ENCODE data around the gene LRP1B.

The LRP1B gene

DNA sequence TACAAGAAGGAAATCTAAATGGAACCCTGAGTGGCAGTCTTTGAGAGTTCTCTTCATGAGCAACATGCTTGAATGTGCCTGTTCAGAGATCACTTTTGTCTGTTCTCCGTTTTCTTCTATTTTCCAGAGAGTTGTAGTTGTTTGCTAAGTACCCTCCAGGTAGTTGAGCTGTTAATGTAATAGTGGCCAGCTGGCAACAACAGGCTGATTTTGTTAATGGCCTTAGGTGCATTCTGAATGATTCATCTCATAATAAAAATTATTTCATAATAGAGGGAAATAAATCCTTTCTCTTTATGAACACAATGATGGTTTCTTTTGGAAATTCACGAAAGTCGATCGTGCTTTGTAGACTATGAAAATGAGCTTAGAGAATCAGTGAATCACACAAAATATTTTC lies 136.8 kb downstream of the LRP1B start:
- no peak overlapping the region for H3K4me3 ChIP-seq (ENCODE audit: low read depth, low read length)
- DNase-seq (ENCODE audit: low read depth): no peak
- TF ChIP-seq, protein P1, sequence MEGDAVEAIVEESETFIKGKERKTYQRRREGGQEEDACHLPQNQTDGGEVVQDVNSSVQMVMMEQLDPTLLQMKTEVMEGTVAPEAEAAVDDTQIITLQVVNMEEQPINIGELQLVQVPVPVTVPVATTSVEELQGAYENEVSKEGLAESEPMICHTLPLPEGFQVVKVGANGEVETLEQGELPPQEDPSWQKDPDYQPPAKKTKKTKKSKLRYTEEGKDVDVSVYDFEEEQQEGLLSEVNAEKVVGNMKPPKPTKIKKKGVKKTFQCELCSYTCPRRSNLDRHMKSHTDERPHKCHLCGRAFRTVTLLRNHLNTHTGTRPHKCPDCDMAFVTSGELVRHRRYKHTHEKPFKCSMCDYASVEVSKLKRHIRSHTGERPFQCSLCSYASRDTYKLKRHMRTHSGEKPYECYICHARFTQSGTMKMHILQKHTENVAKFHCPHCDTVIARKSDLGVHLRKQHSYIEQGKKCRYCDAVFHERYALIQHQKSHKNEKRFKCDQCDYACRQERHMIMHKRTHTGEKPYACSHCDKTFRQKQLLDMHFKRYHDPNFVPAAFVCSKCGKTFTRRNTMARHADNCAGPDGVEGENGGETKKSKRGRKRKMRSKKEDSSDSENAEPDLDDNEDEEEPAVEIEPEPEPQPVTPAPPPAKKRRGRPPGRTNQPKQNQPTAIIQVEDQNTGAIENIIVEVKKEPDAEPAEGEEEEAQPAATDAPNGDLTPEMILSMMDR (IDR thresholded peaks at IDR 0.05; ENCODE audit: insufficient read depth, low read depth, low read length, missing control alignments): no peak

DNA sequence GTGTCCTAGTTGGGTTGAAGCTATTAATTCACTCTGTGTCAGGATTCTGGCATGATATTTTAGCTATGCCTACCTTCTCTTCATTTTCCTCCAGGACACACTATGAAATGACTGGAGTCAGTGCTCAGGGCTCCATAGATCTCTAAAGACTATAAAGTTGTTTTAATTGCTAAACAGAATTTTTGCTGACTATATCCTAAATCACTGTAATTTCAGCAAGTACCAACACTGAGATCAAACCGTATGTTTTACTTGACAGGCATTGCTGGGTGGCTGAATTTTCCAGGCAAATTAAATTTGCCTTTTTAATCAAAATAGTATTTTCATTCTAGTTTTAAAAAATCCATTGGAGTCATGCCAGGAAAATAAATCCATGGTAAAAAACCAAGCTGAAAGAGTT lies 138.1 kb downstream of the LRP1B start:
- DNase-seq (ENCODE audit: low read depth): no peak
- TF ChIP-seq, protein P1 (IDR thresholded peaks at IDR 0.05; ENCODE audit: insufficient read depth, low read depth, low read length, missing control alignments): no peak
- no peak overlapping the region for H3K4me3 ChIP-seq (ENCODE audit: low read depth, low read length)

DNA sequence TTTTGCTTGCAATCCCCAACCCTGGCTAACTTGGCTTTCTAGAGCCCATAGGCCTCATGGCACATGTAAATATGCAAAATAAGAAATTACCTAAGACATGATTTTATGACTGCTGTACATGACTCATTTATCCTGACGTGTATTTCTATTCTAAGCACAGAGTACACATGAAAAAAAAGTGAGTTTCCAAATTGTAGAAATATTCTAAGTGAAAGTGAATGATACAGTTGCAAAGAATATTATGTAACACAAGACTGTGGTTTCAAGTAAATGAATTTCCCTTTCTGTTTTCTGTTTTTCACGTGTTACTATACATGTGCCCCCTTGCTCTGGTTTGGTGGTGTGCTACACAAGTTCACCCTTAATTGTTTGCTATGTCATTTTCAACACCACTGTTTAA lies 162.4 kb downstream of the LRP1B start:
- DNase-seq (ENCODE audit: low read depth): no peak
- H3K4me3 ChIP-seq (ENCODE audit: low read depth, low read length): no peak overlapping the region
- TF ChIP-seq, protein P1 (IDR thresholded peaks at IDR 0.05; ENCODE audit: insufficient read depth, low read depth, low read length, missing control alignments): no peak

DNA sequence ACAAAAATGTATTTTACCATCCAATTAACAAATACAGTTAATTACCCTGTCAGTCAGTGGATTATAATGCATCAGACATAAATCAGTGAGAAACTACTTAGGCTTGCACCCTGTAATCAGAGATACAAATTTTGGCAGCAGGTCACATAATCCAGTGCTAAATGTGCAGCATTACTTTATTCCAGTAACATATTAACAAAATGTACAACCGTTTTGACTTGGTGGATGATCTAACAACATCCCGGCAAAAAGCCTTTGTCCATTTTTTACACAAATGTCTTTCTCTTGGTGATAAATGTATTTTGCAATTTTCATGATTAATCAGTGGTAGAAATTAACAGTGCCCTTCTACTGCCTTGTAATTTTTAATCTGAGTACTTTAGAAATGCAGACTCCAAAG lies 162.8 kb downstream of the LRP1B start:
- H3K4me3 ChIP-seq (ENCODE audit: low read depth, low read length): no peak overlapping the region
- TF ChIP-seq, protein P1 (IDR thresholded peaks at IDR 0.05; ENCODE audit: insufficient read depth, low read depth, low read length, missing control alignments): no peak
- DNase-seq (ENCODE audit: low read depth): no peak

DNA sequence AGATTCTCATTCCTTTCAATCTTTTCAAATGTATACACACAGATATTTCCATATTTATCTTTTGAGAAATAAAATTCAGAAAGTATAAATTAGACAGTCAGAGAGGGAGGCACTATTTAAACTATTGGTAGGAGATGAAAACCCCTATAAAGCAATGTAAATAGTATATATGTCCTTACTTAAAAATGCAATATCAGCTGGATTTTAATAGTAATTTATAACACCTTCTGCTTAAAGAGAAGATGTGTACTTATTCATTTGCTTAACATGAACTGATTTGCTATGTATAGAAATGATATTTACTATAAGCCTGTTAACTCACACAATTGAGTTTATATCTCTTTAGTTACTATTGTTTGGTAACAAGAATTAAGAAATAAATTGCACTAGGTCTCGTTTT lies 163.3 kb downstream of the LRP1B start:
- no peak for DNase-seq (ENCODE audit: low read depth)
- TF ChIP-seq, protein P1 (IDR thresholded peaks at IDR 0.05; ENCODE audit: insufficient read depth, low read depth, low read length, missing control alignments): no peak
- no peak overlapping the region for H3K4me3 ChIP-seq (ENCODE audit: low read depth, low read length)

DNA sequence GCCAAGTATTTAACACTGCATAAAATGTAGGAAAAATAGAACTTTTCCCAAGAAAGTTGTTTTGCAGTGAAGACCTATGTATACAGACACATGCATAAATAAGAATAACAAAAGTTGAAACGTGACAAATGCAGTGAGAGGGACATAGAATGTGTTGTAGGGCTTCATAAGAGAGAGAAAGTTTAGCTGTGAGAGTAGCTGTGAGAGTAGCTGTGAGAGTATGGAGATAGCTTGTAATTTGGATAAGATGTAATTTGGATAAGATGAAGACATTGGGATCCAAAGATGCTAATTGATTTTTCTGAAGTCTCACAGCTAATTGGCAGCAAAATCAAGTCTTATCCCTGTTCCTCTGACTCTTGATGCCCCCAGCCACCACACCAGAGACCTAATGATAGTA lies 170.9 kb downstream of the LRP1B start:
- TF ChIP-seq, protein P1 (IDR thresholded peaks at IDR 0.05; ENCODE audit: insufficient read depth, low read depth, low read length, missing control alignments): no peak
- DNase-seq (ENCODE audit: low read depth): no peak

DNA sequence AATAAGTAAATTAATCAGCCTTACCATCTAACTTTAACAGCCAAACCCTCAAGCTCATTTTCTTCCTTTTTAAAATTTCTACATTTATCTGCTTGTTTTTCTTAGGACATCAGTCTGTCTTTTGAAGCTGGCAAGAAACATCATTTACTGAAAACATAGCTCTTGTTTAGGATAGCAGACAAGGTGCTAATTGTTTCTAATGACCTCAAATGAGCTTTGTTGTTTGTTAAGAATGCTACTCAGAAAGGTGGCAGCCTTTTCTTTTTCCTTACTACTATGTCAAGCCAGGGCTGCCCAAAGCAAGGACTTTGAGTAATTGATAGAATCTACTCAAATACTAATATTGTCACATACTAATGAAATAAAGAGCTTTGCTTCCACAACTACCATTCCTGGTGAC lies 171.8 kb downstream of the LRP1B start:
- no peak overlapping the region for H3K4me3 ChIP-seq (ENCODE audit: low read depth, low read length)
- DNase-seq (ENCODE audit: low read depth): no peak
- TF ChIP-seq, protein P1 (IDR thresholded peaks at IDR 0.05; ENCODE audit: insufficient read depth, low read depth, low read length, missing control alignments): no peak

More for the DNA sequence above, 170.9 kb downstream of the LRP1B start:
- no peak overlapping the region for H3K4me3 ChIP-seq (ENCODE audit: low read depth, low read length)
